GM19468 (cell line): ENCODE data around the gene KCTD11.
"Not testable (repeated sequence)": the region's sequence is repeated elsewhere in the genome, so short reads cannot be mapped to it uniquely, and the experiment has no call there.

Source experiments
- ATAC-seq: cut with Tn5 transposase; IDR thresholded peaks from one replicate; pipeline ENCODE4 v1.9.1; 2021; ENCODE audit warnings: mild to moderate bottlenecking, moderate library complexity, moderate number of reproducible peaks; ENCODE audit not compliant: unreplicated experiment; ENCODE audit errors: extremely low read depth

The KCTD11 gene

GRCh38 chr17:7340179-7340578 is 11.8 kb upstream of the KCTD11 start:
- no peak for ATAC-seq

- no peak for ATAC-seq
Observed at GRCh38 chr17:7341842-7342241, 10.1 kb upstream of the KCTD11 start.

GRCh38 chr17:7343250-7343649 is 8.7 kb upstream of the KCTD11 start:
- no peak for ATAC-seq

GRCh38 chr17:7346761-7347614 is 5.0 kb upstream of the KCTD11 start:
- no peak for ATAC-seq

- ATAC-seq = no peak
Observed at GRCh38 chr17:7347630-7348477, 4.1 kb upstream of the KCTD11 start.

- ATAC-seq = no peak
Observed at GRCh38 chr17:7348478-7349242, 3.3 kb upstream of the KCTD11 start.

GRCh38 chr17:7352503-7352889 is 534 bp downstream of the KCTD11 start:
- ATAC-seq = no peak

- no peak for ATAC-seq
Observed at GRCh38 chr17:7352910-7353635, 1.1 kb downstream of the KCTD11 start.

- no peak for ATAC-seq
Observed at GRCh38 chr17:7354262-7354843, 2.4 kb downstream of the KCTD11 start.

GRCh38 chr17:7355053-7355452 is 3.1 kb downstream of the KCTD11 start, which contains the start of gene TMEM95:
Gene TMEM95 (plus strand): TSS chr17:7355156. CDS start chr17:7355205, 49 bp downstream.
- no peak for ATAC-seq

GRCh38 chr17:7355573-7355972 is 3.6 kb downstream of the KCTD11 start:
- ATAC-seq = no peak

- ATAC-seq = no peak
Observed at GRCh38 chr17:7356072-7356549, 4.1 kb downstream of the KCTD11 start.

- ATAC-seq = no peak
Observed at GRCh38 chr17:7356756-7357155, 4.8 kb downstream of the KCTD11 start.

- no peak for ATAC-seq
Observed at GRCh38 chr17:7357381-7357780, 5.4 kb downstream of the KCTD11 start.

- ATAC-seq = no peak
Observed at GRCh38 chr17:7361906-7362305, 9.9 kb downstream of the KCTD11 start.

- no peak for ATAC-seq
Observed at GRCh38 chr17:7363311-7363710, 11.3 kb downstream of the KCTD11 start.

- not testable (repeated sequence) for ATAC-seq
Observed at GRCh38 chr17:7365963-7366362, 14.0 kb downstream of the KCTD11 start.

- no peak for ATAC-seq
Observed at GRCh38 chr17:7367083-7367482, 15.1 kb downstream of the KCTD11 start.

- ATAC-seq = no peak
Observed at GRCh38 chr17:7367918-7368598, 16.1 kb downstream of the KCTD11 start.
